GM12872 (cell line): ENCODE measurements around the gene DNAAF1.

ENCODE experiments used
- CTCF ChIP-seq: IDR thresholded peaks from 3 replicates; pipeline ENCODE4 v1.5.1; 2011; ENCODE audit warnings: low read depth, mild to moderate bottlenecking, low read length, moderate library complexity; ENCODE audit not compliant: insufficient read depth

The DNAAF1 gene

GRCh38 chr16:84139628-84140258 lies 5.4 kb upstream of the DNAAF1 start:
- no peak for TF ChIP-seq CTCF

GRCh38 chr16:84141143-84141670 lies 3.9 kb upstream of the DNAAF1 start:
- TF ChIP-seq CTCF, result 0 out of 3 replicates have a peak, but pooled peaks have one; percentile 27

- no peak for TF ChIP-seq CTCF
Observed at GRCh38 chr16:84143081-84143480, 2.0 kb upstream of the DNAAF1 start.

DNA sequence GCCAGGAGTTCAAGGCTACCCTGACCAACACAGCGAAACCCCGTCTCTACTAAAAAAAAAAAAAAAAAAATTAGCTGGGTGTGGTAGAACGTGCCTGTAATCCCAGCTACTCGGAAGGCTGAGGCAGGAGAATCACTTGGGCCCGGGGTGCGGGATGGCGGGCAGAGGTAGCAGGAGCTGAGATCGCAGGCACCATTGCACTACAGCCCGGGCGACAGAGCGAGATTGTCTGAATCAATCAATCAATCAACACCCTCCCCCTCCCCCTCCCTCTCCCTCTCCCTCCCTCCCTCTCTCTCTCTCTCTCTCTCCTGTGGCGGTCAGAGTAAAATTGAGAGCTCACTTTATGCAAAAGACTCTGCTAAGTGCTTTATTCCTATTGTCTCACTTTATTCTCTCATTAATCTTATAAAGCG lies 1.3 kb upstream of the DNAAF1 start:
- TF ChIP-seq CTCF, result no peak

DNA sequence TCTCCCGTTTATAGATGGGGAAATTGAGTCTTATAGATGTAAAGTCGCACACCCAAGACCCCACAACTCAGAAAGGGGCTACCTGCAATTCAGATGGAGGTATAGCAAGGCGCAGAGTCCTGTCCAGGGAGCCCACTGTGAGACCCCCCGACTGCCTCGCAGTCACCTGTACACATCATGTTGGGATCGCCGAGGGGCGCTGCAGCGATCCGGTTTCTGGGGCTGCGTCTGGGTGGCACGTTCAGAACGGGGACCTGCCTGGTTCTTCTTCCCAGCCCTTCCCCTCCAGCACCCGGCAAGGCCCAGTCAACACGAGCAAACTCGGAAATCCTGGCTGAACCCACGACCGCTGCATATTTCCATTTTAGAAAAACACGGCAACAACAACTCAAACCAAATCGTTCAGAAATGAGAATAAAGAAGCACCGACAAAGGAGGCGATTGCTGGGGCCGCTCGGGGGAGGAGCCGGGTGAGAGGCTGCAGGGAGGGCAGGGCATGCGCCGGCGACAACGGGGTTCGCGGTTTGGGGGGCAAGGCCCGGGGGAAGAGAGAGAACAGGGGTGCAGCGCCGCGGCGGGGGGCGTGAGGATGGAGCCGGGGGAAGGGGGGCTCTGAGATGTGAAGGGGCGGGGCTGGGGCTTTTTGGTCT lies 774 bp upstream of the DNAAF1 start:
- TF ChIP-seq CTCF, result peak; percentile 39; the same call in 2 of the 3 replicates

DNA sequence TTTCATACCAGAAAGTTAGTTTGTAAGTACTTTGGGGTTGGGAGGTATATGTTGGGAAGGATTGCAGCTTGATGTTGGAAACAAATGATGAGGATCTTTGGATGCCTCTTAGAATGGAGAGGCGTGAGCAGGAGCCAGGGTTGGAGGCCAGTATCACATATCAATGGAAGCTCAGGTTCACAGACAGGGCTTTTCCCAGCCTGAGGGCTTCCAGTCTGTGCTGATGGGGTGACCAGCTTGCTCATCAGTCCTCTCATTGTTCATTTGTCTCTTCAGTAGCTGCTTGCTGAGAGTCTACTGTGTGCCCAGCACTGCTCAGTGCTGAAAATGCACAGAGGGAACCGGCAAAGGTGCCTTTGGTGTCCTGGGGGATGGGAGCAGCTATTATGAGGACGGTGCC lies 5.8 kb downstream of the DNAAF1 start:
- no peak for TF ChIP-seq CTCF

GRCh38 chr16:84153660-84154214 lies 8.6 kb downstream of the DNAAF1 start:
- TF ChIP-seq CTCF, result no peak
